GM19324 (cell line): ENCODE measurements around the gene MTUS2.

Experiments
- ATAC-seq: cut with Tn5 transposase; IDR thresholded peaks from one replicate; pipeline ENCODE4 v1.9.1; 2021; ENCODE audit warnings: mild to moderate bottlenecking, moderate library complexity; ENCODE audit not compliant: unreplicated experiment, low FRiP score

Gene MTUS2

GRCh38 chr13:28856287-28856686, 36.1 kb downstream of the MTUS2 start:
- no peak for ATAC-seq

GRCh38 chr13:28859069-28859468, 38.9 kb downstream of the MTUS2 start:
- ATAC-seq = no peak

- ATAC-seq = no peak
Observed at GRCh38 chr13:28859717-28860116, 39.6 kb downstream of the MTUS2 start.

DNA sequence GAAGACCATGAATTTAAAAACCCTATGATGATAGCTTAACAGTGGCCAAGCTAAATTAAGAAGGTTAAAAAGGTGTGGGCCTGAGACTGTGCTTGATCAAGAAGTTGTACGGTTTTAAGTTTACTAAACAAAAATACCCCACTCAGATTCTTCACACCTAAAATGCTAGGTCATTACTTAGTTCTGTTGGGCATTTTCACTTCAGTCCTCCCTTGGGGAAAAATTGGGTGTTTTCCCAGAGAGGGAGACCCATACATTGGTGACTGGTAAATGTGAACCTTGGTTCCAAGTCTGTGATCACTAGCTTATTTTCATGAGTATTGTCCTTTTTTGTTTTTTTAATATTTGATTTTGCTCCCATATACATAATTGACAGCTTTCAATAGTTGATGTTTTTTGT, 44.4 kb downstream of the MTUS2 start:
- ATAC-seq = no peak

GRCh38 chr13:28865149-28865744, 45.1 kb downstream of the MTUS2 start:
- no peak for ATAC-seq

DNA sequence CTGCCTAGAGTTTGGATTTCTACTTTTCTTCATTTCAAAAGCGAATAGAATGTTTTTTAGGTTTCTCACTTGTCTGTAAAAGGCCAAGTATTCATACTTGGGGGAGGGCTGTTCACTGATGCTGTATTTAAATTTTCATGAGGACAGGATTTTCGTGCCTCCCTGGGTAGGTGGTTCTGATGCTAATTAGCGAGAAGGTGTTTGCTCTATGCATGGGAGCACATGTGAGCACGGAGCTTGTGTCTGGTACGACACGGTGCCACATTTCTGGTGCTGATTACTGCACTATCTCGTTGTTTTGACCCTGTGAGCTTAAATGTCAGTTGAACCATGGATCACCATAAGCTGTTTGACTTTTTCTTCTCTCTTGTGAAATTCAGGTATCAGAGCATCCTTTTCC, 45.8 kb downstream of the MTUS2 start:
- ATAC-seq = no peak

DNA sequence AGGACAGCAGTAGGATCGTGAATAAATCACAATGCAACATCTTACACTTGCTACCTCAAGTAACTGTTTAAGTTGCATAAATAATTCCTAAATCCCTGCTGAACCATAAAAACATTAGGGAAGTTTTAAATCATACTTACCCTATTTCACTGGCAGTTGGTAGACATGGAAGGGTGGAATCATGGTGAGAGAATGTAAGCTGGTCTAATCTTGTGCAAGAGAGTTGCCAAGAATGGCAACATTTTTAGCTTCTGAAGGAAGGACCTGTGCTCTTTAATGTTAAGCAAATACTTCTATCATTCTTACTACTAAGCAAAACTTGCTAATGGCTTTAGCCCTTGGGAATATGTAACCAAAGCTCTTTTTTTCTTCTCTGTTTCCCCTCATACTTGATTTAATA, 46.8 kb downstream of the MTUS2 start:
- no peak for ATAC-seq

DNA sequence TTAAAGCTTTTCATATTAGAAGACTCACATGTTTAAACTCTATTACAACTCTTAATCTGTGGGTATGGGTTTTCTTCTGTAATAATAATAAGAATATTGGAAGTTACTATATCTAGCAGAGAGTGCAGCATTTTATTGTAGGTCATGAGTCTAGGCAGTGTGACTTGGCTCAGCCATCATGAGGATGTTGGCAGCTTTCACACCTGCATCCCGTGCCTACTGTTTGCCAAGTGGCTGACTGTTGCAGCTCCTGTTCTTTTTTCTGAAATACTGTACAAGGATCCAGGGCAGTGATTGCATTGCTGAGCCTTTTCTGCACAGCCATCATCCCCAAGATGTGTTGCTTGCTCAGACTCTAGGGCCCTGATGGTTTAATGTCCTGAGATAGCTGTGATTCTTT, 47.4 kb downstream of the MTUS2 start:
- no peak for ATAC-seq

DNA sequence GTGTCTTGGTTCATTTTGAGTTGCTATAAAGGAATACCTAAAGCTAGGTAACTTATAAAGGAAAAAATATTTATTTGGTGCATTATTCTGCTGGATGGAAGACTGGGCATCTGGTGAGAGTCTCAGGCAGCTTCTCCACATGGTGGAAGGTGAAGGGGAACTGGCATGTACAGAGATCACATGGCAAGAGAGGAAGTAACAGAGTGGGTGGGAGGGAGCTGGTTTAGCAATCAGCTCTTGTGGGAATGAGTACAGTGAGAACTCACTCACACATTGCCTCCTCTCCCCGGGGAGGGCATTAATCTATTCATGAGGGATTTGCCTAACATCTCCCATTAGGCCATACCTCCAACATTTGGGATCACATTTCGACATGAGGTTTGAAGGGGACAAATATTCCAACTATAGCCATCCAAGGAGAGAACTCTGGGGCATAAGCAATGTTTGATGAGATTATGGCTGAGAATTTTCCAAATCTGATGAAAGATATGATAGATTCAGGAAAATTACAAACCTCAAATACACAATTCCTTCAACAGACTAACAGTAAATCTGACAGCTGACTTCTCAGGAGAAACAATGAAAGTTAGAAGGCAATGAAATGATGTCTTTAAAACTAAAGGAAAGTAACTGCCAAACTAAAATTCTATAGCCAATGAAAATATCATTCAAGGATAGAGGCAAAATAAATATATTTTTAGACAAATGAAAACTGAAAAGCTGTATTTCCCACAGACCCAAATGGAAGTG, 52.5 kb downstream of the MTUS2 start:
- no peak for ATAC-seq

DNA sequence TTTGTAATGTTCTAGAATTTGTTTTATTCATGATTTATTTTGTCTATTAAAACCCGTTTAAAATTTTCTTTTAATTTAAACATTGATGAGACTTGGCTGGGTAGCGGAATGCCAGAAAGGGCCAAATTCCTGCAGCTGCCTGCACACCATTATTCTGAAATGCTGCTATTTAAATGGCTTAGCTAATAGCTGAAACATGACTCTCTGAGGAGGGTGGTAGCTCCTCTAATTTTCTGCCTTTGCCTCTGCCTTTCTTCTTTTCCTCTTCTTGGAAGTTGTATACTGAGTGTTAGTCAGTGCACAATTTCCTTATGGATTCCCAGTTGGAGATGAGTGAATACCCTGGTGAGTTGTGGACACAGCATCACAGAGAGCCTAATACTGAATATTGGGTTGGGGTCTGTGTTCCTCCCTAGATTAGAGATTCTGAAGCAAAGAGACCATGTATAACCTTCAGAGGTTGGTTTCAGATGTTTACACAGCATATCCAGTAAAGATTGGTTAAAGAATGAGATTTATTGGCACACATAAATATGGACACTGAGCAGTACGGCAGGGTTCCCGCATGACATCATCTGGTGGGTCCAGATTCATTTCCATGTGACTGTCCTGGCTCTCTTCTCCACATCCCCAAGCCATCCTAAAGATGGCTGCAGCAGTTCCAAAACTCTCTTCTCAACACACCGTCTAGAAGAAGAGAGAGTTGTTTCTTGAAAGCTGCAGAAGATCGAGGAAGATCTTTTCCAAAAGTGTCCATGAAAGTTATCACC, 55.9 kb downstream of the MTUS2 start:
- ATAC-seq = no peak

GRCh38 chr13:28877408-28877807, 57.3 kb downstream of the MTUS2 start:
- ATAC-seq = no peak

GRCh38 chr13:28885181-28885580, 65.0 kb downstream of the MTUS2 start:
- no peak for ATAC-seq

GRCh38 chr13:28889086-28889732, 69.1 kb downstream of the MTUS2 start:
- no peak for ATAC-seq

DNA sequence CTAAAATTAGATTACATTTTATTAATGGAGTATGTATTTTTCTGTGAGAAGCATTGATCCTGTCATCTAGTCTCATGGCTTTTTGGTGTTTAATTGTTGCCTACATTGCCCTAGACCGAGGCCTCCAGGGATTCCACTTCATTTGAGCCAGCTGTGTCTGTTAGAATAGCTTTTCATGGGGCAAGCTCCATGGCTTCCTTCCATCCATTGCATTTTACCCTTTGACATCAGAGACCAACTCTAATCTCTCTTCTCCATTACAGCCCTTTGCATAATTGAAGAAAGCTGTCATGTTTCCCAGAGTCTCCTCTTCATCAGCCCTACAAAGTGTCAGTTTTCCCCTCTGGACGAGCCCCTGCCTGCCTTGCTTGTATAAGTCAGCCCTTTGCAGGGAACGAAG, 70.6 kb downstream of the MTUS2 start:
- no peak for ATAC-seq

GRCh38 chr13:28918030-28918429, 97.9 kb downstream of the MTUS2 start:
- no peak for ATAC-seq

DNA sequence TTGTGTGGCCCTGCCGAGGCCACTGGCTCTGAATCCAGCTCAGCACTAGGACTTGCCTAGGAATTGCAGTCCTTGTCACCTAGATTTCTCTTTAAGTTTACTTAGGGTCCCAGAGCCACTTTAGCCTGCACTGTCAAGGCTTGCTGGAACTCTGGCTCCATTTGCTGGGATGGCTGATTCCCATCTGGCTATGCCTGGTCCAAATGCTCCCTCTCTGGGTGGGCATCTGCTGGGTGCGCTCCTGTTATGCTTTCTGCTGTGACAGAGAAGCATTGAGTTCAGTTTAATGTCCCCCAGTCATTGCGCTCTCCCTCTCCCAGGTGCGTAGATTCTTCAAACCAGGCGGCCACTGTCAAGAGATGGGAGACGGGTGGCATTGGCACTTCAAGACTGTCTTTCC, 102.2 kb downstream of the MTUS2 start:
- no peak for ATAC-seq

GRCh38 chr13:28935104-28935503, 115.0 kb downstream of the MTUS2 start:
- no peak for ATAC-seq

DNA sequence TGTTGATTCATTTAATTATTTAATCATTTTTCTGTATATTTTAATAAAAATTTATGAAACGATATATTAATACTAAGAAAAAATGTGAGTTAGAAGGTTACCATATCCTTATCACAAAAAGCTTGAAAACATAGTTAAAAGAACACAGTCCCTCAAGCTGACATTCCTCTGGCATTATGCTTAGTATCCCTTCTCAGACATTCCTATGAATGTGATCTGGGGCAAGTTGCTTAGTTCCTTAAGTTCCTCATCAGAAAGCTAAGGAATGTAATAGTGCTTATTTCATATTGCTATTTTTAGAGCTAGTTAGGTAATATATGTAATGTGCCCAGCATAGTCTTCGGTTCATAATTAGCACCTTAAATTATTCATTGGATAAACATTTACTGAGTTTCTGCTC, 122.8 kb downstream of the MTUS2 start:
- ATAC-seq = no peak

- ATAC-seq = no peak
Observed at GRCh38 chr13:28953714-28954418, 133.7 kb downstream of the MTUS2 start.

- ATAC-seq = no peak
Observed at GRCh38 chr13:28954419-28954725, 134.2 kb downstream of the MTUS2 start.

- no peak for ATAC-seq
Observed at GRCh38 chr13:28954810-28955209, 134.7 kb downstream of the MTUS2 start.
